Measurements from ENCODE around the gene MEIOB. TPM values are rescaled to one million over a fixed set of nuclear protein-coding genes. Genes with fewer than 3 reads are reported as not detected.

Gene MEIOB
- total RNA-seq, 1 donor from 2014 or later, result 0.26 TPM

GRCh38 chr16:1792836-1793577 lies 79.0 kb downstream of the MEIOB start:
- TF ChIP-seq CTCF (IDR thresholded peaks at IDR 0.05; ENCODE audit: insufficient read depth, low read length, severe bottlenecking), result no peak
- FAIRE-seq, result no peak

GRCh38 chr16:1791943-1792812 lies 79.8 kb downstream of the MEIOB start:
- peaks cover 7% of the 10 kb centered on the region for H3K36me3 ChIP-seq (ENCODE audit: control insufficient read depth, insufficient read depth, low read length)
- no peak for FAIRE-seq
- no peak for DNase-seq (ENCODE audit: low read depth)

More at GRCh38 chr16:1792836-1793577, 79.0 kb downstream of the MEIOB start:
- no peak for DNase-seq (ENCODE audit: low read depth)
- Histone ChIP-seq H3K4me3 (ENCODE audit: low read depth, low read length) (no peak overlapping the region), H3K36me3 (ENCODE audit: control insufficient read depth, insufficient read depth, low read length) (peaks cover 7% of the 10 kb centered on the region), H3K27me3 (ENCODE audit: control insufficient read depth, insufficient read depth, low read length) (no peaks in the 10 kb centered on the region)

GRCh38 chr16:1791256-1791942 lies 80.6 kb downstream of the MEIOB start:
- no peak for FAIRE-seq
- H3K27me3 ChIP-seq (ENCODE audit: control insufficient read depth, insufficient read depth, low read length), result no peaks in the 10 kb centered on the region
- no peak for DNase-seq (ENCODE audit: low read depth)
- no peak overlapping the region for H3K4me3 ChIP-seq (ENCODE audit: low read depth, low read length)
- H3K36me3 ChIP-seq (ENCODE audit: control insufficient read depth, insufficient read depth, low read length), result peaks cover 10% of the 10 kb centered on the region
- no peak for TF ChIP-seq CTCF (IDR thresholded peaks at IDR 0.05; ENCODE audit: insufficient read depth, low read length, severe bottlenecking)

More at GRCh38 chr16:1791943-1792812, 79.8 kb downstream of the MEIOB start:
- Histone ChIP-seq H3K27me3 (ENCODE audit: control insufficient read depth, insufficient read depth, low read length) (no peaks in the 10 kb centered on the region), H3K4me3 (ENCODE audit: low read depth, low read length) (no peak overlapping the region)
- no peak for TF ChIP-seq CTCF (IDR thresholded peaks at IDR 0.05; ENCODE audit: insufficient read depth, low read length, severe bottlenecking)

GRCh38 chr16:1790611-1791255 lies 81.2 kb downstream of the MEIOB start:
- DNase-seq (ENCODE audit: low read depth), result no peak
- no peak for FAIRE-seq
- H3K4me3 ChIP-seq (ENCODE audit: low read depth, low read length), result no peak overlapping the region
- H3K36me3 ChIP-seq (ENCODE audit: control insufficient read depth, insufficient read depth, low read length), result peaks cover 12% of the 10 kb centered on the region
- TF ChIP-seq CTCF (IDR thresholded peaks at IDR 0.05; ENCODE audit: insufficient read depth, low read length, severe bottlenecking), result no peak
- H3K27me3 ChIP-seq (ENCODE audit: control insufficient read depth, insufficient read depth, low read length), result no peaks in the 10 kb centered on the region

- DNase-seq (ENCODE audit: low read depth) (no peak), FAIRE-seq (no peak)
- no peak overlapping the region for H3K4me3 ChIP-seq (ENCODE audit: low read depth, low read length)
- no peak for TF ChIP-seq CTCF (IDR thresholded peaks at IDR 0.05; ENCODE audit: insufficient read depth, low read length, severe bottlenecking)
- peaks cover 12% of the 10 kb centered on the region for H3K36me3 ChIP-seq (ENCODE audit: control insufficient read depth, insufficient read depth, low read length)
- H3K27me3 ChIP-seq (ENCODE audit: control insufficient read depth, insufficient read depth, low read length), result no peaks in the 10 kb centered on the region
These were observed 81.7 kb downstream of the MEIOB start for GRCh38 chr16:1790261-1790610.
